PFSK-1 (cell line): ENCODE results near the gene EXD3.

Source experiments
- POLR2AphosphoS5 ChIP-seq: IDR thresholded peaks from 2 replicates; pipeline ENCODE4 v1.6.1; 2012; ENCODE audit warnings: low read depth, mild to moderate bottlenecking, control low read depth, low read length, moderate library complexity
- REST ChIP-seq, 2 experiments: IDR thresholded peaks; 2 replicates each; pipeline versions ENCODE4 v1.6.1 to v1.8.0; 2011 to 2012; ENCODE audit warnings: low read depth in 2 of 2, low read length in 2 of 2, control low read depth in 1 of 2, inconsistent platforms in 1 of 2, mild to moderate bottlenecking in 1 of 2, moderate library complexity in 1 of 2; ENCODE audit not compliant: insufficient read depth in 1 of 2

- TF ChIP-seq POLR2AphosphoS5 (no peak), REST (IDR thresholded peaks at IDR 0.05; ENCODE audit: insufficient read depth in 1 of 2, low read depth in 2 of 2, low read length in 2 of 2) (no peak)
These were observed 9.9 kb upstream of the EXD3 start for GRCh38 chr9:137432687-137433348.
